ENCODE data around the gene KIF5A.

KIF5A gene

GRCh38 chr12:57620245-57620935 lies 70.5 kb downstream of the KIF5A start:
- ATAC-seq = no peak
- DNase-seq = no peak

- no peak for ATAC-seq
- no peak for DNase-seq
Observed at GRCh38 chr12:57620936-57621496, 71.2 kb downstream of the KIF5A start.

- DNase-seq (peak; percentile 81), ATAC-seq (peak; percentile 79)
Observed at GRCh38 chr12:57621497-57622292, 71.9 kb downstream of the KIF5A start.

- ATAC-seq (no peak), DNase-seq (no peak)
Observed at GRCh38 chr12:57622293-57623245, 72.7 kb downstream of the KIF5A start.

GRCh38 chr12:57623385-57623784 lies 73.5 kb downstream of the KIF5A start:
- ATAC-seq (no peak), DNase-seq (no peak)

GRCh38 chr12:57623811-57624390 lies 74.1 kb downstream of the KIF5A start:
- ATAC-seq (no peak), DNase-seq (no peak)

GRCh38 chr12:57624441-57625220 lies 74.8 kb downstream of the KIF5A start:
- no peak for ATAC-seq
- DNase-seq = no peak

GRCh38 chr12:57625261-57626032 lies 75.6 kb downstream of the KIF5A start:
- ATAC-seq (no peak), DNase-seq (no peak)

- DNase-seq = no peak
- no peak for ATAC-seq
Observed at GRCh38 chr12:57626111-57626920, 76.5 kb downstream of the KIF5A start.

- no peak for DNase-seq
- ATAC-seq = no peak
Observed at GRCh38 chr12:57626921-57627445, 77.1 kb downstream of the KIF5A start.

- DNase-seq = peak; percentile 52
Observed at GRCh38 chr12:57627501-57628279, 77.8 kb downstream of the KIF5A start.

GRCh38 chr12:57628280-57629191 lies 78.7 kb downstream of the KIF5A start:
- DNase-seq (no peak), ATAC-seq (no peak)

More at GRCh38 chr12:57627501-57628279, 77.8 kb downstream of the KIF5A start:
- ATAC-seq = peak; percentile 21

GRCh38 chr12:57629897-57630471 lies 80.1 kb downstream of the KIF5A start:
- DNase-seq = no peak
- ATAC-seq = no peak

- no peak for ATAC-seq
- no peak for DNase-seq
Observed at GRCh38 chr12:57630891-57631433, 81.1 kb downstream of the KIF5A start.

GRCh38 chr12:57631566-57632072 lies 81.8 kb downstream of the KIF5A start:
- ATAC-seq (no peak), DNase-seq (no peak)

Measured in stimulated activated naive CD8-positive, alpha-beta T cell treated with anti-CD3 and anti-CD28 coated beads, Interleukin-15, Interleukin-2, amounts not matched to agents 100 U/mL and 50 U/mL, for 24 hours (primary cell).